Astrocyte (in vitro differentiated cells and primary cell): ENCODE data around the gene BCL7A.

Experiments
- EZH2 ChIP-seq: IDR thresholded peaks from 2 replicates; pipeline ENCODE4 v1.6.1; 2012; ENCODE audit warnings: mild to moderate bottlenecking, low read length, inconsistent platforms; ENCODE audit not compliant: insufficient read depth
- TF ChIP-seq, protein P1 (sequence below): IDR thresholded peaks from 2 replicates; pipeline ENCODE4 v1.5.1; 2011; ENCODE audit warnings: low read depth, mild to moderate bottlenecking, inconsistent platforms, low read length, moderate library complexity; ENCODE audit not compliant: insufficient read depth

DNA sequence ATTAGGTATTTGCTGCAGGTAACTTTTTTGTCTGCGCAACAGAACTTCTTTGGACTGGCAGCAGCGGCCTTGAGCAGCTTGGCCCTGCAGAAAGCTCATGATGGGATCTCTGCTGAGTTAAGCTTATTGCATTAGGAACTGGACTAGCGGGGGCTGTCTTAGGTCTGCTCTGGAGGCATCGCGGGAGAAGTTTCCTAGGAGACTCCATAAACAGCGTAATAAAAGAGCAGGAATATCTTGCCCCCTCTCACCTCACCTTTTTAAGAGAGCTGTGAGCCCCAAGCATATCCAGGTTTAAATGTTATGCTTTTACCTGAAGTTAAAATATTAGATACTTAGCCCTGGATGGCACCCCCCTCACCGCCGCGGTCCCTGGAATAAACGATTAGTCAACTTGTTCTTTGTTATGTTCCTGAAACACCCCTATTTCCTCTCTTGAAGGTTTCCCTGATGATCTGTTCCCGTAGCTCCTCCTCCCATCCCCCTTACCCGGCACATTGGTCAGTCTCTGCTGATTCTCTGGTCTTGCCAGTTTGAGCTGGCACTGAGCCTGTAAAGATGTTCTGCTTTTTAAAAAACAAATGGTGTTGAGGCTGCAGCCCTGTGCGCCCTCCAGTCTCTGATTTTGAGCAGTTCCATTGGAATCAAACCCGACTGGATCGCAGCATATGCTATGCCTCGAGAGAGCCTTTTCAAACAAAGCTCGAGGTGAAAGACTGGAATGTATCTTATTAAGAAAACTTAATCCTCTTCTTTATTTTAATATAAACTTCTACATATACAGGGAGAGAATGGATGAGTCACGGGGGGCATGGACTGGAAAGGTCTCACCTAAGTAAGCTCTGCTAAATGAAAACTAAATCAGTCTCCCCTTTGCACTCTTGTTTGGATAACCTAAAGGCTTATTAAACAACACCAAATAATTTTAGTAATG is 58.7 kb downstream of the BCL7A start:
- TF ChIP-seq, protein P1, sequence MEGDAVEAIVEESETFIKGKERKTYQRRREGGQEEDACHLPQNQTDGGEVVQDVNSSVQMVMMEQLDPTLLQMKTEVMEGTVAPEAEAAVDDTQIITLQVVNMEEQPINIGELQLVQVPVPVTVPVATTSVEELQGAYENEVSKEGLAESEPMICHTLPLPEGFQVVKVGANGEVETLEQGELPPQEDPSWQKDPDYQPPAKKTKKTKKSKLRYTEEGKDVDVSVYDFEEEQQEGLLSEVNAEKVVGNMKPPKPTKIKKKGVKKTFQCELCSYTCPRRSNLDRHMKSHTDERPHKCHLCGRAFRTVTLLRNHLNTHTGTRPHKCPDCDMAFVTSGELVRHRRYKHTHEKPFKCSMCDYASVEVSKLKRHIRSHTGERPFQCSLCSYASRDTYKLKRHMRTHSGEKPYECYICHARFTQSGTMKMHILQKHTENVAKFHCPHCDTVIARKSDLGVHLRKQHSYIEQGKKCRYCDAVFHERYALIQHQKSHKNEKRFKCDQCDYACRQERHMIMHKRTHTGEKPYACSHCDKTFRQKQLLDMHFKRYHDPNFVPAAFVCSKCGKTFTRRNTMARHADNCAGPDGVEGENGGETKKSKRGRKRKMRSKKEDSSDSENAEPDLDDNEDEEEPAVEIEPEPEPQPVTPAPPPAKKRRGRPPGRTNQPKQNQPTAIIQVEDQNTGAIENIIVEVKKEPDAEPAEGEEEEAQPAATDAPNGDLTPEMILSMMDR: no peak
- TF ChIP-seq EZH2: no peak
